Breast epithelium (tissue), 3 donors: Measurements from ENCODE around the gene SKA1.

Source experiments
- CTCF ChIP-seq, 3 donors: fragments of 450-650 bp; IDR thresholded peaks; one replicate each; pipeline ENCODE4 v1.5.1; 2016 to 2017; ENCODE audit warnings: antibody characterized with exemption in 3 of 3, mild to moderate bottlenecking in 3 of 3, moderate library complexity in 3 of 3
- POLR2AphosphoS5 ChIP-seq, 3 donors: sonication (generic); formaldehyde crosslinking; IDR thresholded peaks; one replicate each; pipeline ENCODE4 v1.6.1; 2017; ENCODE audit warnings: antibody characterized with exemption in 3 of 3

GRCh38 chr18:50399582-50399981 is 24.7 kb downstream of the SKA1 start:
- no peak for TF ChIP-seq CTCF (IDR thresholded peaks at IDR 0.05)
- no peak for TF ChIP-seq POLR2AphosphoS5 (IDR thresholded peaks at IDR 0.05)
